ENCODE results near the gene PTPRK. TPM values are rescaled to one million over a fixed set of nuclear protein-coding genes. Genes with fewer than 3 reads are reported as not detected.

PTPRK gene
- total and polyA plus RNA-seq, 2 experiments from 2014 or later: 26.9 to 56.4 TPM

DNA sequence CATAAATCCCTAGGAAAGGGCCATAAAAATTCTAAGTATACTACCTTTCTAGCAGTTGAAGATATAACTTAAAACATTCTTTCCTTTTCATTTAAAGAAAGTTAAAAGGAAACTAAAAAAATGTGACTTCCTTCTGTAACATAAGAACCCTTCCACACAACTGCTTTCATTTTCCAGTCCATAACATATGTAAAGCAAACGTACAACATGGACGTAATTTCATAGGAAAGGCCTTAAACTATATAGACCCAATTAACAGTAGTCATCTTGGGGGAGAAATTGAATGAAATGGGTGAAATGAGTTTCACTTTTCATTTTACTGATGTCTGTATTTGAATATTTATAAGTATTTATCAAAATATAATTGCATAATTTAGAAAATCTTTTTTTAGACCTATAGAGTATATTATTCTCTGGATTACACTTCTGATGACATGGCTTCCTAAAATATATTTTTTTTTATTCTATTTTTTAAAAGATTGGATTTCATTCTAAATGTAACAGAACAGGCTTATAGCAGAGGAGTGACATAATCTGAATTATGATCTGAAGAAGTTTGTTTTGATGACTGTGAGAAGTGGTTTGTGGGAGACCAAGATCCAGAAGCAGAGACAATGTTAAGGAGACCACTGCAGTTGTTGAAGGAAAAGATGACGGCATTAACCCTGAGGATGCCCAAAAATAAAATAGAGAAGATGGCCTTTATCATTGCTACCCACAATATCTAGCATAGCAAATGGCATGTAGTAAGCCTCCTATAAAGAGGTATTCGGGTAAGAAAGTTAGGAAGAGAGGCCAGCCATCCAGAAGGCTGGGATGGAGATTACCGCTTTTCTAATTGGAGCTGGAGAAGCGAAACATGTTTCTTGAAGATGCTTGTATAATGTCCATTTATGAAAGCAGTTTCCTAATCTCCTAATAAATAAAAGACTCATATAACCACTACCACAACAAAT, 260.4 kb downstream of the PTPRK start (continued):
- TF ChIP-seq, protein P1, sequence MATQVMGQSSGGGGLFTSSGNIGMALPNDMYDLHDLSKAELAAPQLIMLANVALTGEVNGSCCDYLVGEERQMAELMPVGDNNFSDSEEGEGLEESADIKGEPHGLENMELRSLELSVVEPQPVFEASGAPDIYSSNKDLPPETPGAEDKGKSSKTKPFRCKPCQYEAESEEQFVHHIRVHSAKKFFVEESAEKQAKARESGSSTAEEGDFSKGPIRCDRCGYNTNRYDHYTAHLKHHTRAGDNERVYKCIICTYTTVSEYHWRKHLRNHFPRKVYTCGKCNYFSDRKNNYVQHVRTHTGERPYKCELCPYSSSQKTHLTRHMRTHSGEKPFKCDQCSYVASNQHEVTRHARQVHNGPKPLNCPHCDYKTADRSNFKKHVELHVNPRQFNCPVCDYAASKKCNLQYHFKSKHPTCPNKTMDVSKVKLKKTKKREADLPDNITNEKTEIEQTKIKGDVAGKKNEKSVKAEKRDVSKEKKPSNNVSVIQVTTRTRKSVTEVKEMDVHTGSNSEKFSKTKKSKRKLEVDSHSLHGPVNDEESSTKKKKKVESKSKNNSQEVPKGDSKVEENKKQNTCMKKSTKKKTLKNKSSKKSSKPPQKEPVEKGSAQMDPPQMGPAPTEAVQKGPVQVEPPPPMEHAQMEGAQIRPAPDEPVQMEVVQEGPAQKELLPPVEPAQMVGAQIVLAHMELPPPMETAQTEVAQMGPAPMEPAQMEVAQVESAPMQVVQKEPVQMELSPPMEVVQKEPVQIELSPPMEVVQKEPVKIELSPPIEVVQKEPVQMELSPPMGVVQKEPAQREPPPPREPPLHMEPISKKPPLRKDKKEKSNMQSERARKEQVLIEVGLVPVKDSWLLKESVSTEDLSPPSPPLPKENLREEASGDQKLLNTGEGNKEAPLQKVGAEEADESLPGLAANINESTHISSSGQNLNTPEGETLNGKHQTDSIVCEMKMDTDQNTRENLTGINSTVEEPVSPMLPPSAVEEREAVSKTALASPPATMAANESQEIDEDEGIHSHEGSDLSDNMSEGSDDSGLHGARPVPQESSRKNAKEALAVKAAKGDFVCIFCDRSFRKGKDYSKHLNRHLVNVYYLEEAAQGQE (IDR thresholded peaks at IDR 0.05; ENCODE audit: unreplicated experiment): no peak
- TF ChIP-seq, protein P2, sequence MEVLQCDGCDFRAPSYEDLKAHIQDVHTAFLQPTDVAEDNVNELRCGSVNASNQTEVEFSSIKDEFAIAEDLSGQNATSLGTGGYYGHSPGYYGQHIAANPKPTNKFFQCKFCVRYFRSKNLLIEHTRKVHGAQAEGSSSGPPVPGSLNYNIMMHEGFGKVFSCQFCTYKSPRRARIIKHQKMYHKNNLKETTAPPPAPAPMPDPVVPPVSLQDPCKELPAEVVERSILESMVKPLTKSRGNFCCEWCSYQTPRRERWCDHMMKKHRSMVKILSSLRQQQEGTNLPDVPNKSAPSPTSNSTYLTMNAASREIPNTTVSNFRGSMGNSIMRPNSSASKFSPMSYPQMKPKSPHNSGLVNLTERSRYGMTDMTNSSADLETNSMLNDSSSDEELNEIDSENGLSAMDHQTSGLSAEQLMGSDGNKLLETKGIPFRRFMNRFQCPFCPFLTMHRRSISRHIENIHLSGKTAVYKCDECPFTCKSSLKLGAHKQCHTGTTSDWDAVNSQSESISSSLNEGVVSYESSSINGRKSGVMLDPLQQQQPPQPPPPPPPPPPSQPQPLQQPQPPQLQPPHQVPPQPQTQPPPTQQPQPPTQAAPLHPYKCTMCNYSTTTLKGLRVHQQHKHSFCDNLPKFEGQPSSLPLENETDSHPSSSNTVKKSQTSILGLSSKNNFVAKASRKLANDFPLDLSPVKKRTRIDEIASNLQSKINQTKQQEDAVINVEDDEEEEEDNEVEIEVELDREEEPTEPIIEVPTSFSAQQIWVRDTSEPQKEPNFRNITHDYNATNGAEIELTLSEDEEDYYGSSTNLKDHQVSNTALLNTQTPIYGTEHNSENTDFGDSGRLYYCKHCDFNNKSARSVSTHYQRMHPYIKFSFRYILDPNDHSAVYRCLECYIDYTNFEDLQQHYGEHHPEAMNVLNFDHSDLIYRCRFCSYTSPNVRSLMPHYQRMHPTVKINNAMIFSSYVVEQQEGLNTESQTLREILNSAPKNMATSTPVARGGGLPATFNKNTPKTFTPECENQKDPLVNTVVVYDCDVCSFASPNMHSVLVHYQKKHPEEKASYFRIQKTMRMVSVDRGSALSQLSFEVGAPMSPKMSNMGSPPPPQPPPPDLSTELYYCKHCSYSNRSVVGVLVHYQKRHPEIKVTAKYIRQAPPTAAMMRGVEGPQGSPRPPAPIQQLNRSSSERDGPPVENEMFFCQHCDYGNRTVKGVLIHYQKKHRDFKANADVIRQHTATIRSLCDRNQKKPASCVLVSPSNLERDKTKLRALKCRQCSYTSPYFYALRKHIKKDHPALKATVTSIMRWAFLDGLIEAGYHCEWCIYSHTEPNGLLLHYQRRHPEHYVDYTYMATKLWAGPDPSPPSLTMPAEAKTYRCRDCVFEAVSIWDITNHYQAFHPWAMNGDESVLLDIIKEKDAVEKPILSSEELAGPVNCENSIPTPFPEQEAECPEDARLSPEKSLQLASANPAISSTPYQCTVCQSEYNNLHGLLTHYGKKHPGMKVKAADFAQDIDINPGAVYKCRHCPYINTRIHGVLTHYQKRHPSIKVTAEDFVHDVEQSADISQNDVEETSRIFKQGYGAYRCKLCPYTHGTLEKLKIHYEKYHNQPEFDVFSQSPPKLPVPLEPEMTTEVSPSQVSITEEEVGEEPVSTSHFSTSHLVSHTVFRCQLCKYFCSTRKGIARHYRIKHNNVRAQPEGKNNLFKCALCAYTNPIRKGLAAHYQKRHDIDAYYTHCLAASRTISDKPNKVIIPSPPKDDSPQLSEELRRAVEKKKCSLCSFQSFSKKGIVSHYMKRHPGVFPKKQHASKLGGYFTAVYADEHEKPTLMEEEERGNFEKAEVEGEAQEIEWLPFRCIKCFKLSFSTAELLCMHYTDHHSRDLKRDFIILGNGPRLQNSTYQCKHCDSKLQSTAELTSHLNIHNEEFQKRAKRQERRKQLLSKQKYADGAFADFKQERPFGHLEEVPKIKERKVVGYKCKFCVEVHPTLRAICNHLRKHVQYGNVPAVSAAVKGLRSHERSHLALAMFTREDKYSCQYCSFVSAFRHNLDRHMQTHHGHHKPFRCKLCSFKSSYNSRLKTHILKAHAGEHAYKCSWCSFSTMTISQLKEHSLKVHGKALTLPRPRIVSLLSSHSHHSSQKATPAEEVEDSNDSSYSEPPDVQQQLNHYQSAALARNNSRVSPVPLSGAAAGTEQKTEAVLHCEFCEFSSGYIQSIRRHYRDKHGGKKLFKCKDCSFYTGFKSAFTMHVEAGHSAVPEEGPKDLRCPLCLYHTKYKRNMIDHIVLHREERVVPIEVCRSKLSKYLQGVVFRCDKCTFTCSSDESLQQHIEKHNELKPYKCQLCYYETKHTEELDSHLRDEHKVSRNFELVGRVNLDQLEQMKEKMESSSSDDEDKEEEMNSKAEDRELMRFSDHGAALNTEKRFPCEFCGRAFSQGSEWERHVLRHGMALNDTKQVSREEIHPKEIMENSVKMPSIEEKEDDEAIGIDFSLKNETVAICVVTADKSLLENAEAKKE (CRISPR knock-in tag; IDR thresholded peaks at IDR 0.05): no peak
- no peak for TF ChIP-seq ZNF114 (CRISPR knock-in tag; IDR thresholded peaks at IDR 0.05)
- no peak for TF ChIP-seq EZH2phosphoT487 (IDR thresholded peaks at IDR 0.05; ENCODE audit: unreplicated experiment)
- no peak for TF ChIP-seq POLR2AphosphoS5 (IDR thresholded peaks at IDR 0.05; ENCODE audit: low read depth)
- TF ChIP-seq ZNF331 (CRISPR knock-in tag; IDR thresholded peaks at IDR 0.05; ENCODE audit: low read depth): no peak
